Liver (tissue), 3 donors: Measurements from ENCODE around the gene NCAM2.

Experiments
- FOXA1 ChIP-seq: IDR thresholded peaks from 2 replicates; pipeline ENCODE4 v1.6.1; 2016; ENCODE audit warnings: antibody characterized with exemption
- JUND ChIP-seq, 2 donors: IDR thresholded peaks; 2 replicates each; pipeline ENCODE4 v1.6.1; 2016; ENCODE audit warnings: antibody characterized with exemption in 2 of 2
- NR2F2 ChIP-seq: IDR thresholded peaks from 2 replicates; pipeline ENCODE4 v1.6.1; 2016; ENCODE audit warnings: antibody characterized with exemption
- SP1 ChIP-seq: IDR thresholded peaks from 2 replicates; pipeline ENCODE4 v1.6.1; 2018; ENCODE audit warnings: antibody characterized with exemption, mild to moderate bottlenecking
- YY1 ChIP-seq: IDR thresholded peaks from 2 replicates; pipeline ENCODE4 v1.6.1; 2016; ENCODE audit warnings: antibody characterized with exemption, mild to moderate bottlenecking
- TF ChIP-seq, protein P1 (sequence below): fragments of 150-350 bp; IDR thresholded peaks from 2 replicates; pipeline ENCODE4 v1.5.1; 2017; ENCODE audit warnings: improper control_type of control experiment, low read depth, low read length; ENCODE audit not compliant: missing input control
- TF ChIP-seq, protein P2 (sequence below): IDR thresholded peaks from 2 replicates; pipeline ENCODE4 v1.6.1; 2016; ENCODE audit warnings: antibody characterized with exemption, mild to moderate bottlenecking
- TF ChIP-seq, protein P3 (sequence below): IDR thresholded peaks from 2 replicates; pipeline ENCODE4 v1.6.1; 2016; ENCODE audit warnings: antibody characterized with exemption
- donor health status: healthy.
- donor health status: healthy.

DNA sequence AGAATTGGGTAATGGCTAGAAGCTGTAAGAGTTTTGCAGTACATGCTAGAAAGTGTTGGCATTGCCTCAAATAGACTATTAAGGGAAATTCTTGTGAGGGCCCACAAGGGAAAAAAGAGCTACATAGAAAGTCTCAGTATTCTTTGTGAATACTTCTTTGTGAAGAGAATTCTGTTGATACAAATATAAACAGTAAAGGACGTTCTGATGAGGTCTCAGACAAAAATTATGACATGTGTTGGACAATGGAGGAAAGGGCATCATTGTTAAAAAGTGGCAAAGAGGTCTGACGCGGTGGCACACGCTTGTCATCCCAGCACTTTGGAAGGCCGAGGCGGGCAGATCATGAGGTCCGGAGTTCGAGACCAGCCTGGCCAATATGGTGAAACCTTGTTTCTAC lies 458.9 kb downstream of the NCAM2 start:
- TF ChIP-seq, protein P1, sequence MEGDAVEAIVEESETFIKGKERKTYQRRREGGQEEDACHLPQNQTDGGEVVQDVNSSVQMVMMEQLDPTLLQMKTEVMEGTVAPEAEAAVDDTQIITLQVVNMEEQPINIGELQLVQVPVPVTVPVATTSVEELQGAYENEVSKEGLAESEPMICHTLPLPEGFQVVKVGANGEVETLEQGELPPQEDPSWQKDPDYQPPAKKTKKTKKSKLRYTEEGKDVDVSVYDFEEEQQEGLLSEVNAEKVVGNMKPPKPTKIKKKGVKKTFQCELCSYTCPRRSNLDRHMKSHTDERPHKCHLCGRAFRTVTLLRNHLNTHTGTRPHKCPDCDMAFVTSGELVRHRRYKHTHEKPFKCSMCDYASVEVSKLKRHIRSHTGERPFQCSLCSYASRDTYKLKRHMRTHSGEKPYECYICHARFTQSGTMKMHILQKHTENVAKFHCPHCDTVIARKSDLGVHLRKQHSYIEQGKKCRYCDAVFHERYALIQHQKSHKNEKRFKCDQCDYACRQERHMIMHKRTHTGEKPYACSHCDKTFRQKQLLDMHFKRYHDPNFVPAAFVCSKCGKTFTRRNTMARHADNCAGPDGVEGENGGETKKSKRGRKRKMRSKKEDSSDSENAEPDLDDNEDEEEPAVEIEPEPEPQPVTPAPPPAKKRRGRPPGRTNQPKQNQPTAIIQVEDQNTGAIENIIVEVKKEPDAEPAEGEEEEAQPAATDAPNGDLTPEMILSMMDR: no peak
- TF ChIP-seq, protein P2, sequence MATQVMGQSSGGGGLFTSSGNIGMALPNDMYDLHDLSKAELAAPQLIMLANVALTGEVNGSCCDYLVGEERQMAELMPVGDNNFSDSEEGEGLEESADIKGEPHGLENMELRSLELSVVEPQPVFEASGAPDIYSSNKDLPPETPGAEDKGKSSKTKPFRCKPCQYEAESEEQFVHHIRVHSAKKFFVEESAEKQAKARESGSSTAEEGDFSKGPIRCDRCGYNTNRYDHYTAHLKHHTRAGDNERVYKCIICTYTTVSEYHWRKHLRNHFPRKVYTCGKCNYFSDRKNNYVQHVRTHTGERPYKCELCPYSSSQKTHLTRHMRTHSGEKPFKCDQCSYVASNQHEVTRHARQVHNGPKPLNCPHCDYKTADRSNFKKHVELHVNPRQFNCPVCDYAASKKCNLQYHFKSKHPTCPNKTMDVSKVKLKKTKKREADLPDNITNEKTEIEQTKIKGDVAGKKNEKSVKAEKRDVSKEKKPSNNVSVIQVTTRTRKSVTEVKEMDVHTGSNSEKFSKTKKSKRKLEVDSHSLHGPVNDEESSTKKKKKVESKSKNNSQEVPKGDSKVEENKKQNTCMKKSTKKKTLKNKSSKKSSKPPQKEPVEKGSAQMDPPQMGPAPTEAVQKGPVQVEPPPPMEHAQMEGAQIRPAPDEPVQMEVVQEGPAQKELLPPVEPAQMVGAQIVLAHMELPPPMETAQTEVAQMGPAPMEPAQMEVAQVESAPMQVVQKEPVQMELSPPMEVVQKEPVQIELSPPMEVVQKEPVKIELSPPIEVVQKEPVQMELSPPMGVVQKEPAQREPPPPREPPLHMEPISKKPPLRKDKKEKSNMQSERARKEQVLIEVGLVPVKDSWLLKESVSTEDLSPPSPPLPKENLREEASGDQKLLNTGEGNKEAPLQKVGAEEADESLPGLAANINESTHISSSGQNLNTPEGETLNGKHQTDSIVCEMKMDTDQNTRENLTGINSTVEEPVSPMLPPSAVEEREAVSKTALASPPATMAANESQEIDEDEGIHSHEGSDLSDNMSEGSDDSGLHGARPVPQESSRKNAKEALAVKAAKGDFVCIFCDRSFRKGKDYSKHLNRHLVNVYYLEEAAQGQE: no peak
- TF ChIP-seq JUND (IDR thresholded peaks at IDR 0.05): no peak
- no peak for TF ChIP-seq SP1
- TF ChIP-seq YY1: no peak
- TF ChIP-seq NR2F2: no peak
- no peak for TF ChIP-seq FOXA1
- TF ChIP-seq, protein P3, sequence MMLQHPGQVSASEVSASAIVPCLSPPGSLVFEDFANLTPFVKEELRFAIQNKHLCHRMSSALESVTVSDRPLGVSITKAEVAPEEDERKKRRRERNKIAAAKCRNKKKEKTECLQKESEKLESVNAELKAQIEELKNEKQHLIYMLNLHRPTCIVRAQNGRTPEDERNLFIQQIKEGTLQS: no peak
